Astrocyte (in vitro differentiated cells and primary cell): ENCODE data around the gene PRLHR. TPM values are rescaled to one million over a fixed set of nuclear protein-coding genes. Genes with fewer than 3 reads are reported as not detected.

Source experiments
- DNase-seq: peaks from one replicate; pipeline ENCODE4 v3.0.0-alpha.2; 2010; ENCODE audit warnings: low read depth
- FAIRE-seq: peaks from 2 replicates; lab custom pipeline; 2011; peaks lifted over from hg19 to GRCh38; lab: Jason Lieb, UNC
- H2AFZ ChIP-seq: 2 replicates; pipeline ENCODE4 v1.6.0; 2012; ENCODE audit warnings: low read depth, low read length, inconsistent platforms
- H3K27ac ChIP-seq: 2 replicates; pipeline ENCODE4 v1.5.1; 2011; ENCODE audit warnings: low read depth, low read length, inconsistent platforms
- H3K27me3 ChIP-seq: 2 replicates; pipeline ENCODE4 v1.6.0; 2011; ENCODE audit warnings: low read length, inconsistent platforms; ENCODE audit not compliant: insufficient read depth
- H3K36me3 ChIP-seq: 2 replicates; pipeline ENCODE4 v1.5.1; 2011; ENCODE audit warnings: low read length, inconsistent platforms; ENCODE audit not compliant: insufficient read depth
- H3K4me1 ChIP-seq: 2 replicates; pipeline ENCODE4 v1.5.1; 2011; ENCODE audit warnings: low read length, inconsistent platforms; ENCODE audit not compliant: insufficient read depth
- H3K4me2 ChIP-seq: 2 replicates; pipeline ENCODE4 v1.6.0; 2012; ENCODE audit warnings: low read length, inconsistent platforms
- H3K4me3 ChIP-seq: 2 replicates; pipeline ENCODE4 v1.5.1; 2011; ENCODE audit warnings: low read depth, mild to moderate bottlenecking, low read length, inconsistent platforms; ENCODE audit not compliant: insufficient read depth
- H3K79me2 ChIP-seq: 2 replicates; pipeline ENCODE4 v1.6.0; 2012; ENCODE audit warnings: mild to moderate bottlenecking, low read length, inconsistent platforms; ENCODE audit not compliant: insufficient read depth
- H3K9ac ChIP-seq: 2 replicates; pipeline ENCODE4 v1.6.0; 2012; ENCODE audit warnings: mild to moderate bottlenecking, low read length, inconsistent platforms
- H3K9me3 ChIP-seq: 2 replicates; pipeline ENCODE4 v1.5.1; 2012; ENCODE audit warnings: low read depth, mild to moderate bottlenecking, low read length, inconsistent platforms; ENCODE audit not compliant: insufficient read depth
- H4K20me1 ChIP-seq: 2 replicates; pipeline ENCODE4 v1.6.0; 2012; ENCODE audit warnings: low read length, inconsistent platforms; ENCODE audit not compliant: insufficient read depth
- H3K27ac Mint-ChIP-seq: one replicate; pipeline ENCODE4 v1.8.0; 2021; ENCODE audit warnings: mild to moderate bottlenecking, mixed read lengths; ENCODE audit not compliant: unreplicated experiment
- H3K27me3 Mint-ChIP-seq: one replicate; pipeline ENCODE4 v1.8.0; 2021; ENCODE audit warnings: low read depth, mixed read lengths; ENCODE audit not compliant: unreplicated experiment
- H3K36me3 Mint-ChIP-seq: one replicate; pipeline ENCODE4 v1.8.0; 2021; ENCODE audit warnings: low read depth, mixed read lengths; ENCODE audit not compliant: unreplicated experiment
- H3K4me1 Mint-ChIP-seq: one replicate; pipeline ENCODE4 v1.8.0; 2021; ENCODE audit warnings: low read depth, mixed read lengths; ENCODE audit not compliant: unreplicated experiment
- H3K4me3 Mint-ChIP-seq: one replicate; pipeline ENCODE4 v1.8.0; 2021; ENCODE audit warnings: mild to moderate bottlenecking, moderate library complexity, mixed read lengths; ENCODE audit not compliant: unreplicated experiment
- H3K9me3 Mint-ChIP-seq: one replicate; pipeline ENCODE4 v1.8.0; 2021; ENCODE audit warnings: mild to moderate bottlenecking, mixed read lengths; ENCODE audit not compliant: unreplicated experiment
- CTCF ChIP-seq: IDR thresholded peaks from 2 replicates; pipeline ENCODE4 v1.5.1; 2011; ENCODE audit warnings: low read depth, mild to moderate bottlenecking, inconsistent platforms, low read length, moderate library complexity; ENCODE audit not compliant: insufficient read depth
- EZH2 ChIP-seq: IDR thresholded peaks from 2 replicates; pipeline ENCODE4 v1.6.1; 2012; ENCODE audit warnings: mild to moderate bottlenecking, low read length, inconsistent platforms; ENCODE audit not compliant: insufficient read depth
- total RNA-seq: library from RNA; stranded (reverse); gene quantifications from 2 replicates; pipeline ENCODE4 v1.2.1, GENCODE V29; 2021

Gene PRLHR
- total RNA-seq, 1 donor from 2014 or later: not detected

- no peak overlapping the region for H3K9ac ChIP-seq
- no peak overlapping the region for H2AFZ ChIP-seq
- TF ChIP-seq EZH2 (no peak), CTCF (no peak)
- Mint-ChIP-seq H3K4me1 (peaks cover 19% of the 10 kb centered on the region), H3K36me3 (no peaks in the 10 kb centered on the region), H3K27ac (peak overlapping the region; percentile 78), H3K27me3 (peaks cover 21% of the 10 kb centered on the region), H3K4me3 (no peak overlapping the region), H3K9me3 (no peaks in the 10 kb centered on the region)
- no peak overlapping the region for H3K27ac ChIP-seq
- H3K36me3 ChIP-seq: no peaks in the 10 kb centered on the region
- H3K9me3 ChIP-seq: no peaks in the 10 kb centered on the region
- FAIRE-seq (peak; percentile 74), DNase-seq (peak; percentile 65)
- no peak overlapping the region for H3K4me3 ChIP-seq
- H3K4me2 ChIP-seq: peak overlapping the region; percentile 17
- no peaks in the 10 kb centered on the region for H4K20me1 ChIP-seq
- H3K27me3 ChIP-seq: peaks cover 6% of the 10 kb centered on the region
- H3K4me1 ChIP-seq: peaks cover 5% of the 10 kb centered on the region
- H3K79me2 ChIP-seq: no peaks in the 10 kb centered on the region
Observed at GRCh38 chr10:118584181-118584954, 11.1 kb downstream of the PRLHR start.

GRCh38 chr10:118583611-118584010 lies 11.8 kb downstream of the PRLHR start:
- Histone ChIP-seq H4K20me1 (no peaks in the 10 kb centered on the region), H3K79me2 (no peaks in the 10 kb centered on the region), H3K36me3 (no peaks in the 10 kb centered on the region), H3K9ac (no peak overlapping the region), H3K9me3 (no peaks in the 10 kb centered on the region), H3K4me1 (peaks cover 5% of the 10 kb centered on the region), H3K27ac (no peak overlapping the region), H3K4me2 (no peak overlapping the region), H3K27me3 (peaks cover 6% of the 10 kb centered on the region), H3K4me3 (no peak overlapping the region), H2AFZ (no peak overlapping the region)
- H3K9me3 Mint-ChIP-seq: no peaks in the 10 kb centered on the region
- peaks cover 19% of the 10 kb centered on the region for H3K4me1 Mint-ChIP-seq
- TF ChIP-seq CTCF: no peak
- TF ChIP-seq EZH2: no peak
- no peaks in the 10 kb centered on the region for H3K36me3 Mint-ChIP-seq
- no peak overlapping the region for H3K27ac Mint-ChIP-seq
- H3K4me3 Mint-ChIP-seq: no peak overlapping the region
- peaks cover 19% of the 10 kb centered on the region for H3K27me3 Mint-ChIP-seq
- FAIRE-seq (no peak), DNase-seq (no peak)

- no peak for TF ChIP-seq EZH2
- TF ChIP-seq CTCF: no peak
- Histone ChIP-seq H3K9me3 (no peaks in the 10 kb centered on the region), H2AFZ (no peak overlapping the region), H3K79me2 (no peaks in the 10 kb centered on the region), H4K20me1 (no peaks in the 10 kb centered on the region), H3K36me3 (no peaks in the 10 kb centered on the region), H3K4me2 (no peak overlapping the region), H3K27ac (no peak overlapping the region), H3K9ac (no peak overlapping the region), H3K4me1 (peaks cover 5% of the 10 kb centered on the region), H3K4me3 (no peak overlapping the region), H3K27me3 (peaks cover 6% of the 10 kb centered on the region)
- no peak overlapping the region for H3K27ac Mint-ChIP-seq
- H3K36me3 Mint-ChIP-seq: no peaks in the 10 kb centered on the region
- FAIRE-seq (no peak), DNase-seq (no peak)
- H3K9me3 Mint-ChIP-seq: no peaks in the 10 kb centered on the region
- H3K4me3 Mint-ChIP-seq: no peak overlapping the region
- peaks cover 23% of the 10 kb centered on the region for H3K27me3 Mint-ChIP-seq
- H3K4me1 Mint-ChIP-seq: peaks cover 19% of the 10 kb centered on the region
Observed at GRCh38 chr10:118582511-118582910, 12.9 kb downstream of the PRLHR start.
